GM12878 (cell line): ENCODE measurements around the gene MORN4.

Source experiments
- ATF2 ChIP-seq: IDR thresholded peaks from 2 replicates; pipeline ENCODE4 v1.6.1; 2012; ENCODE audit warnings: low read length, inconsistent platforms
- BCL3 ChIP-seq: IDR thresholded peaks from 2 replicates; pipeline ENCODE4 v1.6.1; 2011; ENCODE audit warnings: borderline replicate concordance, low read depth, mild to moderate bottlenecking, moderate library complexity, low read length; ENCODE audit not compliant: insufficient read depth, poor library complexity, severe bottlenecking
- CTCF ChIP-seq, 3 experiments: IDR thresholded peaks in 2 of 3; conservative IDR thresholded peaks in 1 of 3; 2 replicates each; pipeline ENCODE4 v1.5.1; 2011; ENCODE audit warnings: low read depth in 3 of 3, low read length in 3 of 3, mild to moderate bottlenecking in 3 of 3, control low read depth in 2 of 3, moderate library complexity in 2 of 3, inconsistent platforms in 1 of 3, mixed read lengths in 1 of 3; ENCODE audit not compliant: control insufficient read depth in 2 of 3, insufficient read depth in 1 of 3; ENCODE audit errors: extremely low read depth in 1 of 3
- NBN ChIP-seq: fragments of 450-650 bp; IDR thresholded peaks from 2 replicates; pipeline ENCODE4 v1.6.1; 2016
- NRF1 ChIP-seq: conservative IDR thresholded peaks from 2 replicates; pipeline ENCODE4 v1.6.1; 2011; ENCODE audit warnings: mild to moderate bottlenecking, low read depth, low read length, improper control_type of control experiment
- RUNX3 ChIP-seq: IDR thresholded peaks from 2 replicates; pipeline ENCODE4 v1.6.1; 2012; ENCODE audit warnings: low read length, inconsistent platforms
- ZBTB33 ChIP-seq: fragments of 450-650 bp; IDR thresholded peaks from 2 replicates; pipeline ENCODE4 v1.6.1; 2017; ENCODE audit warnings: mild to moderate bottlenecking
- ZNF24 ChIP-seq: fragments of 450-650 bp; IDR thresholded peaks from 2 replicates; pipeline ENCODE4 v1.6.1; 2017; ENCODE audit warnings: antibody characterized with exemption, mild to moderate bottlenecking
- ZNF274 ChIP-seq: IDR thresholded peaks from one replicate; pipeline ENCODE4 v1.8.0; 2011; ENCODE audit not compliant: insufficient read length, insufficient read depth

GRCh38 chr10:97666992-97667391 is 33.7 kb upstream of the MORN4 start:
- TF ChIP-seq NRF1 (no peak), ATF2 (no peak), RUNX3 (no peak), ZNF274 (no peak), ZNF24 (no peak), NBN (no peak), CTCF (IDR thresholded peaks at IDR 0.05 in 2 of 3, conservative IDR thresholded peaks at IDR 0.05 in 1 of 3; ENCODE audit: control insufficient read depth in 2 of 3, extremely low read depth in 1 of 3, insufficient read depth in 1 of 3, low read depth in 3 of 3, low read length in 3 of 3) (no peak), ZBTB33 (no peak), BCL3 (no peak)
